Thoracic aorta (tissue), 2 donors: ENCODE data around the gene CFAP97D1. TPM values are rescaled to one million over a fixed set of nuclear protein-coding genes. Genes with fewer than 3 reads are reported as not detected.

Experiments used
- ATAC-seq: fragments of 150-250 bp; one replicate; pipeline ENCODE4 v1.8.0; 2017; ENCODE audit warnings: low read depth; ENCODE audit not compliant: insufficient number of reproducible peaks, low FRiP score
- DNase-seq: peaks from one replicate; pipeline ENCODE4 v3.0.0-alpha.2; 2020; ENCODE audit warnings: low spot score
- H3K27ac ChIP-seq, 2 donors: fragments of 200-600 bp; sonication (generic); 1 replicate in 1 of 2; 2 replicates in 1 of 2; pipeline ENCODE4 v1.5.1; 2016; ENCODE audit warnings: mild to moderate bottlenecking in 2 of 2, moderate library complexity in 2 of 2
- H3K27me3 ChIP-seq: fragments of 200-600 bp; sonication (generic); replicated peaks from 2 replicates; pipeline ENCODE4 v1.6.0; 2016; ENCODE audit warnings: mild to moderate bottlenecking; ENCODE audit not compliant: insufficient read depth
- H3K36me3 ChIP-seq: fragments of 200-600 bp; sonication (generic); one replicate; pipeline ENCODE4 v1.5.1; 2016
- H3K4me1 ChIP-seq, 2 donors: fragments of 200-600 bp; sonication (generic); 1 replicate in 1 of 2; 2 replicates in 1 of 2; pipeline versions ENCODE4 v1.5.1 to v1.6.0; 2016; ENCODE audit warnings: low read depth in 2 of 2, mild to moderate bottlenecking in 1 of 2; ENCODE audit not compliant: control insufficient read depth in 1 of 2
- H3K4me3 ChIP-seq: fragments of 200-600 bp; sonication (generic); 2 replicates; pipeline ENCODE4 v1.5.1; 2016; ENCODE audit warnings: mild to moderate bottlenecking
- H3K9me3 ChIP-seq: fragments of 200-600 bp; sonication (generic); 2 replicates; pipeline ENCODE4 v1.5.1; 2016
- total RNA-seq, 2 donors: library from RNA; depleted of rRNA; stranded (reverse); fragments of >200 nt; gene quantifications; one replicate each; pipeline versions ENCODE4 v1.1.0 to v1.2.3, GENCODE V29; 2016
- TF ChIP-seq, protein P1 (sequence below): fragments of 200-600 bp; sonication (generic); IDR thresholded peaks from one replicate; pipeline ENCODE4 v1.5.1; 2019; ENCODE audit warnings: antibody characterized with exemption

Gene CFAP97D1
- total RNA-seq, 2 donors from 2014 or later, result not detected

DNA sequence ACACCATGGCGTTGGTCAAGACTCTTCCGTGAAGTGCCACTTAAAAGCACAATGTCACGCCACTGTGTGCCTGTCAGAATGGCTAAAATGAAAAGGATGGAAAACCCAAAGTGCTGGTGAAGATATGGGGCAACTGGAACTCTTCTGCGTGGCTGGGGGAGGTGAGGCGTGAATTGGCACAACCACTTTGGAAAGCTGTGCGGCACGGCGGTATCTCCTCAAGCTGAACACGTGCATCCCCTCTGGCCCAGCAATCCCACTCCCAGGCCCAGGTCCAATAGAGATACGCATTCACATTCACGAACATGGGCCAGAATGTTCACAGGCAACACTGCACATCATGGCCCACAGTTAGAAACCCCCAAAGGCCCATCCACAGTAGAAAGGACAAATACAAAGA, 10.4 kb upstream of the CFAP97D1 start:
- Histone ChIP-seq H3K4me1 (peaks cover 13 to 43% of the 10 kb centered on the region in 2 donors), H3K27ac (no peak overlapping the region), H3K27me3 (no peaks in the 10 kb centered on the region), H3K9me3 (no peaks in the 10 kb centered on the region), H3K36me3 (peaks cover 44% of the 10 kb centered on the region), H3K4me3 (no peak overlapping the region)
- ATAC-seq (no peak), DNase-seq (no peak)
- TF ChIP-seq, protein P1, sequence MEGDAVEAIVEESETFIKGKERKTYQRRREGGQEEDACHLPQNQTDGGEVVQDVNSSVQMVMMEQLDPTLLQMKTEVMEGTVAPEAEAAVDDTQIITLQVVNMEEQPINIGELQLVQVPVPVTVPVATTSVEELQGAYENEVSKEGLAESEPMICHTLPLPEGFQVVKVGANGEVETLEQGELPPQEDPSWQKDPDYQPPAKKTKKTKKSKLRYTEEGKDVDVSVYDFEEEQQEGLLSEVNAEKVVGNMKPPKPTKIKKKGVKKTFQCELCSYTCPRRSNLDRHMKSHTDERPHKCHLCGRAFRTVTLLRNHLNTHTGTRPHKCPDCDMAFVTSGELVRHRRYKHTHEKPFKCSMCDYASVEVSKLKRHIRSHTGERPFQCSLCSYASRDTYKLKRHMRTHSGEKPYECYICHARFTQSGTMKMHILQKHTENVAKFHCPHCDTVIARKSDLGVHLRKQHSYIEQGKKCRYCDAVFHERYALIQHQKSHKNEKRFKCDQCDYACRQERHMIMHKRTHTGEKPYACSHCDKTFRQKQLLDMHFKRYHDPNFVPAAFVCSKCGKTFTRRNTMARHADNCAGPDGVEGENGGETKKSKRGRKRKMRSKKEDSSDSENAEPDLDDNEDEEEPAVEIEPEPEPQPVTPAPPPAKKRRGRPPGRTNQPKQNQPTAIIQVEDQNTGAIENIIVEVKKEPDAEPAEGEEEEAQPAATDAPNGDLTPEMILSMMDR, result no peak

GRCh38 chr17:43770957-43771356, 9.3 kb upstream of the CFAP97D1 start:
- H3K27ac ChIP-seq, result no peak overlapping the region
- H3K4me1 ChIP-seq, result peaks cover 13 to 52% of the 10 kb centered on the region in 2 donors
- H3K4me3 ChIP-seq, result no peak overlapping the region
- DNase-seq (no peak), ATAC-seq (no peak)
- TF ChIP-seq, protein P1, result no peak
- peaks cover 44% of the 10 kb centered on the region for H3K36me3 ChIP-seq
- no peaks in the 10 kb centered on the region for H3K27me3 ChIP-seq
- no peaks in the 10 kb centered on the region for H3K9me3 ChIP-seq

- TF ChIP-seq, protein P1, result no peak
- Histone ChIP-seq H3K4me3 (no peak overlapping the region), H3K9me3 (no peaks in the 10 kb centered on the region), H3K36me3 (peaks cover 44% of the 10 kb centered on the region), H3K4me1 (peaks cover 18 to 57% of the 10 kb centered on the region in 2 donors), H3K27ac (peak overlapping the region in 1 of 2 donors; percentile 18), H3K27me3 (no peaks in the 10 kb centered on the region)
- ATAC-seq (no peak), DNase-seq (no peak)
Observed at GRCh38 chr17:43771463-43771862, 8.8 kb upstream of the CFAP97D1 start.

GRCh38 chr17:43772877-43773648, 7.2 kb upstream of the CFAP97D1 start:
- DNase-seq, result peak; percentile 54
- Histone ChIP-seq H3K27me3 (no peaks in the 10 kb centered on the region), H3K27ac (peak overlapping the region; percentile 63 to 81), H3K4me3 (no peak overlapping the region), H3K4me1 (peaks cover 30 to 72% of the 10 kb centered on the region in 2 donors), H3K9me3 (no peaks in the 10 kb centered on the region), H3K36me3 (peaks cover 37% of the 10 kb centered on the region)
- TF ChIP-seq, protein P1, result no peak
- peak; percentile 41 for ATAC-seq

DNA sequence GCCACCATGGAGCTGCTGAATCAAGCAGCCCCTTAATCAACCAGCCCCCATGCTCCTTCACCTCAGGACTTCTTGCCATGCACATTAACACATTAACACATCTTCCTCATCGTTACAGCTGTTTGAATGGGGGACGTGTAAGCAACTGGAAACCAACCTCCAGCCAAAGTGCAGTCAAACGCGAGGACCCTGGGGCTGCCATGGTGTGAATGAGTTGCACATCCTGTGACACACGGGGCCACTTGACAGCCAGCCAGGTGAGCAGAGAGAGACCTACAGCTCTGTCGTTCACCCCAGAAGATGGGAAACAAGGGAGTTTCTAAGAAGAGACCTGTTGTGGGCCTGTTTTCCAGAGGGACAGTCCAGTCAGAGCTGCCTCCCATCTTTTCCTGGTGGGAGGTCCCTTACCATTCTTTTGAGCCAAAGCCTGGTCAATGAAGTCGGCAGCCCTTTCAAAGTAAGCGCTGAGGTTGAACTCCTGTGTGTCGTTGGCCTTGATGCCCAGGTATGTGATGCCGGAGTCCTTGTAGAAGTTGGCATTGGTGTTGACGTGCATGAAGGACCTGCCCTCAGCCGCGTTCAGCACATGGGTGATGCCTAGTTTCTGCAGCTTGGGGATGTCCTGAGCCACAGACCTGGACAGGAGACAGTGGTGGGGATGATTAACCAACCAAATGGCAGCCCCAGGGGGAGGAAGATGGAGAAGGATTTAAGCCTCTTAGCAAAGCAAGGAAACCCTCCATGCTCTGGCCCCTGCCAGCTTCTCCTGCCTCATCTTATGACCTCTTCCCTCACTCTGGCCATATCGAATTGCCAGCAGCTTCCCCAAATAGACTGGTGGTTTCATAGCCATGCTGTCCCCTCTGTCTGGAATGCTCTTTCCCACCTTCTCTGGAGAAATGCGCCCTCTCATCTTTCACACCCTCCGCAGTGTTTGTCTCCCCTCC, 5.7 kb upstream of the CFAP97D1 start:
- Histone ChIP-seq H3K9me3 (no peaks in the 10 kb centered on the region), H3K27ac (peak overlapping the region; percentile 76 to 81), H3K36me3 (peaks cover 24% of the 10 kb centered on the region), H3K4me3 (no peak overlapping the region), H3K27me3 (no peaks in the 10 kb centered on the region), H3K4me1 (peaks cover 34 to 67% of the 10 kb centered on the region in 2 donors)
- TF ChIP-seq, protein P1, result no peak
- DNase-seq (no peak), ATAC-seq (no peak)
